HepG2 (cell line): Measurements from ENCODE around the gene NLRC3. TPM values are rescaled to one million over a fixed set of nuclear protein-coding genes. Genes with fewer than 3 reads are reported as not detected.

Experiments used
- EP300 ChIP-seq, 3 experiments: sonication (generic) in 1 of 3; formaldehyde crosslinking in 1 of 3; IDR thresholded peaks; 2 replicates each; pipeline versions ENCODE4 v1.5.1 to v1.6.1; 2011 to 2020; ENCODE audit warnings: low read depth in 2 of 3, low read length in 2 of 3, borderline replicate concordance in 1 of 3, improper control_type of control experiment in 1 of 3, mild to moderate bottlenecking in 1 of 3, missing genetic modification reagents in 1 of 3, moderate library complexity in 1 of 3
- HNF4G ChIP-seq, 2 experiments: sonication (generic) in 1 of 2; formaldehyde crosslinking in 1 of 2; IDR thresholded peaks; 2 replicates each; pipeline versions ENCODE4 v1.4.0 to v1.6.1; 2011 to 2020; ENCODE audit warnings: borderline replicate concordance in 2 of 2, low read depth in 2 of 2, mild to moderate bottlenecking in 2 of 2, low read length in 1 of 2, missing genetic modification reagents in 1 of 2, moderate library complexity in 1 of 2
- HOXA5 ChIP-seq: sonication (generic); formaldehyde crosslinking; IDR thresholded peaks from 2 replicates; pipeline ENCODE4 v1.4.0; 2020; ENCODE audit warnings: missing genetic modification reagents
- JDP2 ChIP-seq: sonication (generic); formaldehyde crosslinking; IDR thresholded peaks from 2 replicates; pipeline ENCODE4 v1.8.1; 2022; ENCODE audit warnings: missing genetic modification reagents, borderline replicate concordance
- SALL1 ChIP-seq: sonication (generic); formaldehyde crosslinking; IDR thresholded peaks from 2 replicates; pipeline ENCODE4 v1.8.0; 2022; ENCODE audit warnings: mild to moderate bottlenecking, missing genetic modification reagents
- TGIF2 ChIP-seq: IDR thresholded peaks from 2 replicates; pipeline ENCODE4 v1.6.1; 2016; ENCODE audit warnings: control low read depth, missing compliant biosample characterization
- ZFP91 ChIP-seq: sonication (generic); formaldehyde crosslinking; IDR thresholded peaks from 2 replicates; pipeline ENCODE4 v1.9.0; 2022; ENCODE audit warnings: missing genetic modification reagents, mild to moderate bottlenecking, borderline replicate concordance
- ZIK1 ChIP-seq: sonication (generic); formaldehyde crosslinking; IDR thresholded peaks from 2 replicates; pipeline ENCODE4 v1.5.0; 2020; ENCODE audit warnings: mild to moderate bottlenecking, low read depth, missing genetic modification reagents, borderline replicate concordance
- ZNF605 ChIP-seq: sonication (generic); formaldehyde crosslinking; IDR thresholded peaks from 2 replicates; pipeline ENCODE4 v1.8.0; 2022; ENCODE audit warnings: mild to moderate bottlenecking, missing genetic modification reagents
- polyA plus RNA-seq, 8 experiments: library from polyadenylated mRNA; depleted of rRNA in 3 of 8; stranded (reverse) in 7 of 8; unstranded in 1 of 8; fragments of >200 nt; fragmentation: Illumina TruSeq in 4 of 8; extraction: Trizol in 4 of 8; gene quantifications; 2 replicates each; pipeline versions ENCODE4 v1.2.1 to v1.2.3, GENCODE V29; 2011 to 2016; ENCODE audit warnings: low read depth in 4 of 8, missing spikeins in 1 of 8, mixed read lengths in 1 of 8; ENCODE audit not compliant: insufficient read depth in 1 of 8
- total RNA-seq, 5 experiments: library from RNA; depleted of rRNA; stranded (reverse); fragments of >200 nt; fragmentation: Illumina TruSeq; extraction: Trizol; gene quantifications; 2 replicates each; pipeline ENCODE4 v1.2.3, GENCODE V29; 2016; ENCODE audit warnings: low read depth in 1 of 5

The NLRC3 gene
- total and polyA plus RNA-seq, 2 of the 13 experiments (the other 11 are each of a cell fraction or from before 2014, with no cell fraction given) = not detected

- TF ChIP-seq SALL1 (CRISPR knock-in tag) (peak; percentile 90), ZNF605 (peak; percentile 92), ZIK1 (CRISPR knock-in tag) (peak; percentile 75), HOXA5 (CRISPR knock-in tag) (peak; percentile 57; the same call in 1 of the 2 replicates), EP300 (IDR thresholded peaks at IDR 0.05; ENCODE audit: low read depth in 2 of 2, low read length in 2 of 2) (peak in 1 of 2 experiments; percentile 69; a peak in 2 of 4 replicates), EP300 (CRISPR knock-in tag; IDR thresholded peaks at IDR 0.05; ENCODE audit: borderline replicate concordance) (peak; percentile 49; the same call in 1 of the 2 replicates), ZFP91 (CRISPR knock-in tag) (peak; percentile 69), TGIF2 (CRISPR knock-in tag) (peak; percentile 92), JDP2 (no peak), HNF4G (IDR thresholded peaks at IDR 0.05; ENCODE audit: borderline replicate concordance, low read depth, low read length) (peak; percentile 36), HNF4G (CRISPR knock-in tag; IDR thresholded peaks at IDR 0.05; ENCODE audit: borderline replicate concordance, low read depth) (no peak)
These were observed 19.1 kb upstream of the NLRC3 start (continued) for GRCh38 chr16:3596101-3596861.
